Inflammatory macrophage treated with lipopolysaccharide for 4 hours (primary cell): Measurements from ENCODE around the gene IWS1.

Source experiments
- DNase-seq: peaks from one replicate; pipeline ENCODE4 v3.0.0-alpha.2; 2020

Gene IWS1

DNA sequence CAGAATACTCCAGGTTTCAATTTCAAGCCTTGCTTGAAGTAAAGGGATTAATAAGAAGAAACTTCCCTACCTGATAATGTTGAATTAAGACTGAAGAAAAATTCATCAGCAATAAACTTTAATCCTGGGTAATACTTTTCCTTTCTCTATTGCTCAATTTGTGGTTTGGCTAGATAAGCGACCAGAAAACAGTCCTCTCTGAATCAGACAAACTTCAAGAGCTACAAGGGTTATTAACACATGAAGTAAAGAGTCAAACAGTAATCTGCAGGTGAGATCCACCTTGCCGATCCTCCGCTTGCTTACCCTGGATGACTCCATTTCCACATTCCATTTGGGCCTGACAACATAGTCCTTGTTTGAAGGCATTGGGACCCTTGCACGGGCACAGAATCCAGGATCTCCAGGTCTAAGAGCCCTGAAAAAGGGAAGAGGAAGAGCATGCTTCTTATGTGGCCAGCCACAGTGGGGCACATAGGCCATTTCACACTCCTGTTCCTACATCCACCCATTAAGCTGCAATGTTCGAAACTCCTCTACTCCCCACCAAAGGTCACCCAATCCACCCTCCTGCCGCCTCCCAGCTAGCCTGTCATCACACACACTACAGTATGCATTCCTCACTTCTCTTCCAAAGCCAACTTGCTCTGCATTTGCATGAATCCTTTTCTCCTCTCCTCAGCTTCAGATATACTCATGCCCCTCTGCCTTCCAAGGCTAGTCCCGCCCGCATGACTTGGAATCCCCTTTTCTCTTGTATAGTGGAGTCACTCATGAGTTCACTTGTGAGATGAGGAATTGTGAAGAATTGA is 39.8 kb downstream of the IWS1 start:
- peak; percentile 42 for DNase-seq

DNA sequence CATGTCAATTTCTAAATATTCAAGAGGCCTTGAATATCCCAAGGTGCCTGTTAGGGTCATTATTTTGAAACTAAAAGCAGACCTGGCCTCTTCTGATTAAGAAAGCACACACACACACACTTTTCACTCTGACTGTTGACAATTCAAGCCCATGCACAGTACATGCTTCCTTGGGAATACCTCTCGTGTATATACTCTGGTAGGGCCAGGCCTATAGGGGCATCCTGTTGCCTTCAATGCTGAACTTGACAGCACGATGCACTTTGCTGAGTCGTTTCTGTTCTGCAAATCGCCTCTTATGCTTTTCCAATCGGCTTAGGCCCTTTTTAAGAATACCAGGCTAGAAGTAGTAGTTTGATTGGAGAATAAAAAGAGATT is 40.6 kb downstream of the IWS1 start:
- no peak for DNase-seq

DNA sequence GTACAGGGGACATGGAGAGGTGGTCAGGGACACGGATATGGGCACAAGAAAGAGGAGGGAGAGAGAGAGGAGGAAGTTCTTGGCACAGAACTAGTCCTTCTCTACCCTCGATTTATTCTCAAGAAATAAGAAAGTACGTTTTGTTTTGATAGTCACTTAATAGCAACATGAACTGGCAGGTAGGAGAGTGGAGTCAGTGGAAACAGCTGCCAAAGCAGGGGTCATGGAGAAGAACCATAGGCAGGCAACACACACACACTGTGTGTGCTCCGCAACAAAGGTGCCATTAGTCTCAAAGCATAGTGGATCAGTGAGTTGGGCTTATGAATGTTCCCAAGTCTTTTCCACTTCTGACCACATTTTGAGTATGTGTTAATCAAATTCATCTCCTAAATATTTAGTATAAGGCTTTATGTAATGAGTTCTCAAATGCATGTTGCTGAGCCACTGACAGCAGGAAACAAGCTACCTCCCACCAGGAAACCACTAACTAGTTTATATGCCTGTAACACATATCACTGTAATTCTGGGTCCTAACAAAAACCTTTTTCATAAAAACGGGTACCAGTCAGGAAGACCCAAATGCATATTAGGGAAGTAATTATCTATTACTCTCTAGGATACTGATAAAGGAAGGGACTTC is 41.1 kb downstream of the IWS1 start:
- DNase-seq, result no peak

DNA sequence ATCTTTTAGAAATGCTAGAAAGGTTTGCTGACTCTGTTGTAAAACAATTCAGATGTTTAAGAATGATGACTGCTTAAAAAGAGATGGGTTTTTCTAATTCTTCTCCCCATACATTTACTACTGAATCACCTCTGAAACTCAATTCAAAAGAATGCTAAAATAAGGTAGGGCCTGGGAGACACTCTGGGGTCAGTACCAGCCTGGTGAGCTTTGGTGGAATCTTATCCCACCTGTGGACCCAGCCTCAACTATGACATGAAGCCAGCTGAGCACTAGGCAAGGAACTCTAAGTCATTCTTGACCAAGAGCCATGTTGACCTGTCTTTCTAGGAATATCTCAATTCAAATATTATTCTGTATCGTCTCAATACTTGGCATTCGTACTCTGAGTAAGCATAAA is 44.3 kb downstream of the IWS1 start:
- no peak for DNase-seq

DNA sequence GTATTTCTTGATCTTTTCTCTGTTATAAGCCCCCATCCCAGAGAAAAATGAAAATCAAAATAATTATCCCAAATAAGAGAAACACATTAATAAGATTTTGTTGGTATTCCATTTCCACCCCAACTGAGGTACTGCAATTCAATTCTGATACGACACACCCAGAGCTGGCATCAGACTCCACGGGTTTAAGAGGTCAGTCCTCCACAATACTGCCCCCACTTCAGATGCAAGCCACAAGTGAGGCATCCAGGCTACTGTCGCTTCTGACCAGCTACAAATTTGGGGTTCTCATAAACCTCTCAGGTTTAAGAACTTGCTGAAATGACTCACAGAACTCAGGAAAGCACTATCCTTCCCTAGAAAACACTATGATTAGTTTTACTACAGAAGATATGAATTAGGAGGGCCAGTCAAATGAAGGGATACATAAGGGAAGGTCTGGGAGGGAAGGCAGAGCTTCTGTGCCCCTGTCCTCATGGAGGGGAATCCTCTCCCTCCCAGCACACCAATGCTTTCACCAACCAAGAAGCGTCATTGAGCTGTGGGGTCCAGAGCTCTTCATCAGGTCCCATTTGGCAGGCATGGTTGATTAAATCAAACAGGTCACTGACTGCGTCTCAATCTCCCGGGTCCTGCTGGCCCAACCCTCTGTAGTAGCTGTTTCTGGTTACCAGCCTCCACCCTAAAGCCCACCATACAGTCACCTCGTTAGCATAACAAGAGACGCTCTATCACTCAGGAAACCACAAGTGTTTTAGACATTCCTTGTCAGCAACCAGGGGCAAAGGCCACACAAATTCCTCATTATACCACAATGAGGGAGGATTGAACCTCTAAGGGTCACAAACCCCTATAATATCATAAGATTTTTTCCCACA is 46.2 kb downstream of the IWS1 start:
- DNase-seq, result no peak

DNA sequence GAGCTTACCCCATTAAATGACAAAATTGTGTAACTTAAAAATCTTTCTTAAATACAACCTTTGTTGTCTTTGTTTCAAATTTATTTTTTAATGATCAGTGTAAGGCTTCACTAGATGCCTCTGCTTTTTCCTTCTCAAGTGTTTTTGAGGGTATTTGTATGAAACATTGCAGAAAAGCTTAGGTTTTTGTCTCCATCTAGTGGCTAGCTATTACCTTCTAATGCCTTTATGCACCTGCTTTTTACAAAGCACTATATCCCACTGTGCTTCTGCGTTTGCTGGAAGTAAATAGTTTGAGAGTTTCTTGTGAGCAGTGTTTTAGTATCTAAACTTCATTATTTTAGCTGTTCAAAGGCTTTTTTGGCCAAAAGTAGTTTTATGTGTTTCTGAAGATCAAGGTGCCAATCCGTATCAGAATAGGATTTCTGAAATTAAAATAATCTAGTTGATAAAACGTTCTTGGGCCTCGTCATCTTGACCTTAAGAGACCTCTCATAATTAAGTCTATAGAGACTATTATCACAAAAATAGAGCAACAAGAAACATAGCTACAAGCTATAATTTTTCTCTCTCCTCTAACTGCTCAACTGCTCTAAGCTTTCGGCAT is 47.0 kb downstream of the IWS1 start:
- peak; percentile 59 for DNase-seq

DNA sequence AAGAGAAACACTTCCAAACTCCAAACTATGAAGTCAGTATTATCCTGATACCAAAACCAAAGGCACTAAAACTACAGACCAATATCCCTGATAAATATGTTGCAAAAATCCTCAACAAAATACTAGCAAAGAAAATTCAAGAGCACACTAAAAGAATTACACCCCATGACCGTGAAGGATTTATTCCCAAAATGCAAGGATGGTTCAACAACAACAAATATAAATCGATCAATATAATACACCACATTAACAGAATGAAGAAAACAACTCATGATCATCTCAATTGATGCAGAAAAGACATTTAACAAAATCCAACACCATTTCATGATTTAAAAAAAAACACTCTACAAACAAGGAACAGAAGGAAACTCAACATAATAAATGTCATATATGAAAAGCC is 50.5 kb downstream of the IWS1 start:
- DNase-seq, result no peak

DNA sequence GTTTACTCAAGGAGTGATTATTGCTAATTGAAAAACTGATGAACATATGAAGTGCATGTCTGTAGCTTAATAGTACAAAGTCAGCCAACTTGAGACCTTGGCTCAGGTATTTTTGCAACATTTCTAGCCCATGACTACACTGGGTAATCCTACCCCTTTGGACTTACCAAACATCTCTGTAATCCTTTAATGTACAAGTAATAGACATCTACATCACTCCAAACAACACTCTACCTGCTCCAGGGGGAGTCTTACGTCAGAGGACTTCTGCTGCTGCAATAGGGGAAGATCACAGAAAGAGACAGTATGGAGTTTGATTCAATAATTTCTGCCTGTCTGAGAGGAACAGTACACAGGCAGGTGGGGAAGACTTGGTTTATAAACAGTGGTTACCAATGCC is 54.0 kb downstream of the IWS1 start:
- DNase-seq, result no peak

DNA sequence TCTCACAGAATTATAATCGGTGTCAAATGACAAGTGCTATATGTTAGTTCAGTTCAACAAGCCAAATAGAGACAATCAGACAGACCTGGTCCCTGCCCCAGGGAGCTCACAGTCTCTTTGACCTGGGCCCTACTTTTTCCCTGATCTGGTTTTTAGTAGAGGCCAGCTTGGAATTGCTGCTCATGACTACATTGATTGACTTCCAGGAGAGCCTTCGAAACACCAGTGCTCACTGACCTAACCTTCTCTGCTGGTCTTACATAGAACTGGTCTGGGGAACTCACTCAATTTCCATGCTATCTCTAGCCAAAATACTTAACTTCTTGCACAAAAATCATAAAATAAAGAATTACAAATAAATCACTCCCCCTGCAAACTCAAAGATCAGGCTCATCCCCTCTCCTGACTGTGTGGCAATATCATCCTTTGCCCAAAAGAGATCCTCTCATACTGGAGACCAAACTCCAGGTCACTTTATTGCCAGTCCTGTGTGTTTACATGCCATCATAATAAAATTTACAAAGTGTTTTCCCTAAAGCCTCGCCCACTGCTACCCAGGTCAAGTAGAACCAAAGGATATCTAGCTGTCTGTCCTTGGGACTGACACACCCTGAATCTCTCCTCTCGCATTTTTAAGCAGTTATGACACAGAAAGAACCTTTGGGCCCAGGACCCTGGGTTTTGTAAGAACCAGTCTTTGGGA is 54.9 kb downstream of the IWS1 start:
- no peak for DNase-seq

DNA sequence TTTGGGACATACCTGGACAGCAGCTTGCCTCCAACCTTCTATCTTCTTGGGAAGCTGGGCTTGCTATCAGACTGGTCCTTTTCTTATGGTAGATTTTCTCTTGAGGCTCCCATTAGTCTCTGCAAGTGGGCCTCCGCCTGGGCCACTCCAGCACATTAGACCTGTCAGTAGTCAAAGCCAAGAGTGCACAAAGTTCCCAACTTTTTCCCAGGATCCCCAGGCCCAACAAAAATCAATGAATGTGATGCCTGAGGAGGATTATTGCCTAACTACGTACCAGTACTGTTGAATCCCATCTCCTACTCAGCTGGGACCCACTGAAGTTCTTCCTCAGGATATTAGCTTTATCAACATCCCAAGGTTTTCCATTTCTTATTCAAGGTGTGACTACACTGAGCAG is 56.3 kb downstream of the IWS1 start:
- DNase-seq, result no peak

DNA sequence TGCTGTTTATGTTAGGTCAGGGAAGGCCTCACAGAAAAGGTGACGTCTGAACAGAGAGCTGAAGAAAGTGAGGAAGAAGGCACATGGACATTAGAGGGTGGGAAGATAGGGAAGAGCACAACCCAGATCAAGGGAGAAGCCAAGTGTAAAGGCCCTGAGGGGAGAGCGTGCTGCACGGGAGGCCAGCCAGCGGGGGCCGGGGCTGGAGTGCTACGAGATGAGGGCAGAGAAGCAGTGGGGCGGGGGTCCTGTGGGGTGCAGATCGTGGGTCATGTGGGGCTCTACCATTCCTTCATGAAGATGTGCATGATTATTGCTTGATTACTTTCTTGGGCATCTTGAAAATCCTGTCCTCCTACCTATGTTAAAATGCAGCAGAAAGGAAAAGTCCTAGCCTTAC is 57.2 kb downstream of the IWS1 start:
- DNase-seq, result no peak

DNA sequence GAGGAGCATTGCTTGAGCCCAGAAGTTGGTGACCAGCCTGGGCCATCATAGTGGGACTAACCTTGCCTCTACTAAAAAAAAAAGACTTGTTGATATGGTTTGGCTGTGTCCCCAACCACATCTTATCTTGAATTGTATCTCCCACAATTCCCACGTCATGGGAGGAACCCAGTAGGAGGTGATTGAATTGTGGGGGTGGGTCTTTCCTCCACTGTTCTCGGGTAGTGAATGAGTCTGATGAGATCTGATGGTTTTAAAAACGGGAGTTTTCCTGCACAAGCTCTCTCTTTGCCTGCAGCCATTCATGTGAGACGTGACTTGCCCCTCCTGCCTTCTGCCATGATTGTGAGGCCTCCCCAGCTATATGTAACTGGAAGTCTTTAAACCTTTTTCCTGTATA is 61.0 kb downstream of the IWS1 start:
- DNase-seq, result no peak

DNA sequence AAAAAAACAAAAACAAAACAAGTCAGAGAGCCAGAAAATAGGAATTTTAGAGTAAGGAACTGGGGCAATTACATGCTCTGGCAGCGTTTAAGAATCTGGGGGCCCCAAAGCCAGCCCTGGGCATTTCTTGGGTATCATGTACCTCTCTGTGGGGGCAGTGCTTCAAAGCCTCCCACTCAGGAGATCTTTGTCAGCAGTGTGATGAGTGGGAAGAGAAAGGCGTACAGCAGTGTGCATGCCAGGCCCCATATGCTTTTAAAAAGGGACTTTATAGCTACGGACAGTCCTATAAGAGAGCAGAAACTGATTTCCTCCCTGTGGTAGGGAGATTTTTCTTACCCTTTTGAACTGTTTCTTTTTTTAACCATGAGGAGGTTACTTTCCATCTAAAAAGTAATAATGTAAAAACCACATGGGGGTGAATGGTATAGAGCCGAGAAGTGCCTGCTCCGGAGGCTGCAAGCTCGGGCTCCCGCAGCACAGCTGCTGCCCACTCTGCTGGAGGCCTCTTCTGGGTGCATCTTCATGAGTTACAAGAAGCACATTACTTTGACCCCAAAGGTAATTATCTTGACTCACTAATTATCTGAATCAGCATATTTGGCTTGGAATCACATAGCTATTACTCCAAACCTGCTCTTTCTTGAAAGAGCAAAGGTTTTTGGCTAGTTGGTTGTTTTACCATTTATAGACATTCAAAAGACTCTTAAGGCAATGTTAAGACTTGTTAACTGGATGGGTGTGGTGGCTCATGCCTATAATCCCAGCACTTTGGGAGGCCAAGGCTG is 61.6 kb downstream of the IWS1 start:
- DNase-seq, result no peak

DNA sequence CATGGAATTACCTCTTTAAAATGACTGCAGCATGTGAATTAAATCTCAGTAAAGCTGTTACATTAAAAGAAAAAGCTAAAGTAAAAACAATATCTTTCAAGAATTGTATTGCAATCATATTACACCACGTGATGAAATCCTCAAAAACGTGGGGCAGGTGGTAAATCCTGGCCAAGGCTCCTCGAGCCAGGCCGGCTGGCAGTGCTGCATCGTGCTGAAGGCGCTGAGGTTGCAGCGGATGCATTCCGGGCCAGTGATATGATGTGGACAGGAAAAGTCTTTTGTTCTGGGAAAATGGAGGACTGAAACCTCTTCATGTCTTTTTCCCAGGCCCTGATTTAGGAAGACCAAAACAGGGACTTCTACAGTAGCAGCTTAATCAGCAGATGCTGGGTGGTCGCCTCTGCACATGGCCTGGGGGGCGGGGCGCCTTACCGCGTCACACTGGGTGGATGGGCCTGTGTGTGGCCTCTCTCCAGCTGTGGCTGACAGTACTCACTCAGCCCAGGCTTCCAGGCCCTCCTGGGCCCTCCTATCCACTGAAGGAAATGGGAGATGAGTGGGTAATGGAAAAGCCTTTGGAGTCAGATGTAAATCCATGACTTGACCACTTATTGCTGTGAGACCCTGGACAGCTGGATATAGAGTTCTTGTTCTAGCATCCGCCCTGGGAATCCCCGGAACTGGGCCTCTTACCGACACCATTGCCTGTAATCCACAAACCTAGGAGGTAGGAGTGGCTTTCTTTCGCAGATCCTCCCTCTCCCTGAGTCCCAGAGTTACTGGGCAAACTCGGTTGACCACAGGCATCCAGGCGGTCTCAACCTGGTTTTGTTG is 62.9 kb downstream of the IWS1 start:
- no peak for DNase-seq

DNA sequence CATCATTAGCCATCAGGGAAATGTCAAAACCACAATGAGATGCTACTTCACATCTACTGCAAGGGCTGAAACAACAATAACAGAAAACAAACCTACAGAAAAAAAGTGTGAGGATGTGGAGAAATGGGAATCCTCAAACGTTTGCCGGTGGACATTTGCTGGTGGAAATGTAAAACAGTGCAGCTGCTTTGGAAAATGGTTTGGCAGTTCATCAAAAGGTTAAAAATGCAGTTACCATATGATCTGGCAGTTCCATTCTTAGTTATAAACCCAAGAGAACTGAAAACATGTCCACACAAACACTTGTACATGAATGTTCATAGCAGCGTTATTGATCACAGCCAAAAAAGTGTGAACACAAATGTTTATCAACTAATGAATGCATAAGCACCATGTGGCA is 63.8 kb downstream of the IWS1 start:
- DNase-seq, result no peak

DNA sequence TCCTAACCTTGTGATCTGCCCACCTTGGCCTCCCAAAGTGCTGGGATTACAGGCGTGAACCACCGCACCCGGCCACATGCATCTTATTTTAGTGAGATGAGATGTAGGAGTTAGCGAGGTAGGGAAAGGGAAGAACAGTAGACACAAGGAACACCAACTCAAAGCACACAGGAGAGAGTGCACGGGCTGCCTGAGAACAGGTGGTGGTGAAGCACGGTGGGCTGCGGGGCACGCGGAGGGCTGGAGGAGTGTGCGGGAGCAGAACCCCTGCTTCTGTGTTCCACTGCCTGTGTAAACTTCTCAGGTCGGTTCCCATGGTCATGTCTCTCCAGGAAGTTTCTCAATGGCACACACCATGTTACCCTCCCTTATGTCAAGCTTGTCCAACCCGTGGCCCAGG is 69.3 kb downstream of the IWS1 start:
- DNase-seq, result no peak

DNA sequence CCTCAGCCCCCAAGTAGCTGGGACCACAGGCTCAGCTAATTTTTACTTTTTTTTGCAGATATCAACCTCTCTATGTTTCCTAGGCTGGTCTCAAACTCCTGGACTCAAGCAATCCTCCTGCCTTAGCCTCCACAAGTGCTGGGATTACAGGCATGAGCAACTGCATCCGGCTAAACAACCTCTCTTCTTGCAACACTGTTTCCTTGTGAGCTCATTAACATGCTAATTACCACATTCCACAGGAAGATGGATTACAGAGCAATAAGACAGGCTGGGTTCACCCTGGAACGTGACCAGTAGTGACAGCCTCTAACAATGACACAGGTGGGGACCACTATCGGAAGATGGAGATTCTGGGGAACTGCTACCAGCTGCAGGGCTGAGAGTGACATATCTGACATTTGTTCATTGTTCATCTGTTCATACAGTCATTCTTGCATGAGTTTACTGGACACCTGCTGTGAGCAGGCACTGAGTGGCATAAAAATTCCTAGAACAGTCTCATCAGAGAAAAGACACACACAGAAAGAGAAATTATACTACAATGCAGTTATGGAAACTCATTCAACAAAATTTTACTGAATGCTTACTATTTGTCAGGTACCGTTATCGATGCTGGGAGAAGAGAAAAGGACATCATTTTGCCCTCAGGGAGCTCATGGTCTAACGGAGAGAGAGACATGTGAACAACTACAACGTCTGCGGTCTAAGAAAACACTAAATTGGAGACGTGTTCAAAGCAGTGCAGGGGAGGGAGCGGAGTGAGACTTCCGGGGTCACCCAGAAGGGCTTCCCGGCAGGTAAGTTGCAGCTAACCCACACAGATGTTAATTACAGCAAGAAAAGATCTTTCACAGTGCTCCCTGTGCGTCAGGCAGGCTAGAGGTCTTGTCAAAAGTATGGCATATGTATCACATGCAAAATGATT is 70.5 kb downstream of the IWS1 start:
- DNase-seq, result no peak

DNA sequence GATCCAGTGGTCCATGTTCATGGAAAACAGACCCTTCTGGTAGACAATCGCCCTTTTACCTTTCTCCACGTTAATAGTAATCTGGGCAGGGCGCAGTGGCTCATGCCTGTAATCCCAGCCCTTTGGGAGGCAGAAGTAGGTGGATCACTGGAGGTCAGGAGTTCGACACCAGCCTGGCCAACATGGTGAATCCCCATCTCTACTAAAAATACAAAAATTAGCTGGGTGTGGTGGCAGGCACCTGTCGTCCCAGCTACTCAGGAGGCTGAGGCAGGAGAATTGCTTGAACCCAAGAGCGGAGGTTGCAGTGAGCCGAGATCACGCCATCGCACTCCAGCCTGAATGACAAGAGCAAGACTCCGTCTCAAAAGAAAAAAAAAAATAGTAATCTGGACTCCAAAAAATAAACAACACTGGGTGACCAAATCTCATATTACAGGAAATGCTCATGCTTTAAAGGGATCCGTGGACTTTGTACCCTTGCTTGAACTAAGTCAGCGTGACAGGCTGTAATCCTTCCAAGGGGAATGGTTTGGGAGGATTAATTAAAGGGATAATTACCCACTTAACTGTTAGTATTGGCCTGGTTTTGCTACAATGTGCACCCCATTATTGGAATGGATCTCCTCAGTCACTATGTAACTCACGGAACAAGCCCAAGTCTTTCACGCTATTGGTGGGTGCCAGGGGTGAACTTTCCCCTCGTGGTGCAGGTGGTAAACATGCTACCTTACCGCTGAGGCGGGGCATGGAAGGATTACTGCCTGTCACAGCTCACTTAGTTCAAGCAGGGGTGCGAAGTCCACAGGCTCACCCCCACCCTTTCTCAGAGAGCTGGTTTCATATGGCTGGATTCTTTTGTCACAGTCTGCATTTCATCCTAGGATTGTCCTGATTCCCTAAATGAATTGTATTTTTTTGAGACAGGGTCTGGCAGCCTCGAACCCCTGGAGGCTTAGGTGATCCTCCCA is 71.4 kb downstream of the IWS1 start:
- DNase-seq, result no peak
